NCI-H524 treated with DMSO at 0.1 percent for 48 hours (cell line): Measurements from ENCODE around the gene TRAPPC4.

Experiments
- DNase-seq: peaks from one replicate; lab custom pipeline; 2025; lab: John Stamatoyannopoulos, UW

TRAPPC4 gene

DNA sequence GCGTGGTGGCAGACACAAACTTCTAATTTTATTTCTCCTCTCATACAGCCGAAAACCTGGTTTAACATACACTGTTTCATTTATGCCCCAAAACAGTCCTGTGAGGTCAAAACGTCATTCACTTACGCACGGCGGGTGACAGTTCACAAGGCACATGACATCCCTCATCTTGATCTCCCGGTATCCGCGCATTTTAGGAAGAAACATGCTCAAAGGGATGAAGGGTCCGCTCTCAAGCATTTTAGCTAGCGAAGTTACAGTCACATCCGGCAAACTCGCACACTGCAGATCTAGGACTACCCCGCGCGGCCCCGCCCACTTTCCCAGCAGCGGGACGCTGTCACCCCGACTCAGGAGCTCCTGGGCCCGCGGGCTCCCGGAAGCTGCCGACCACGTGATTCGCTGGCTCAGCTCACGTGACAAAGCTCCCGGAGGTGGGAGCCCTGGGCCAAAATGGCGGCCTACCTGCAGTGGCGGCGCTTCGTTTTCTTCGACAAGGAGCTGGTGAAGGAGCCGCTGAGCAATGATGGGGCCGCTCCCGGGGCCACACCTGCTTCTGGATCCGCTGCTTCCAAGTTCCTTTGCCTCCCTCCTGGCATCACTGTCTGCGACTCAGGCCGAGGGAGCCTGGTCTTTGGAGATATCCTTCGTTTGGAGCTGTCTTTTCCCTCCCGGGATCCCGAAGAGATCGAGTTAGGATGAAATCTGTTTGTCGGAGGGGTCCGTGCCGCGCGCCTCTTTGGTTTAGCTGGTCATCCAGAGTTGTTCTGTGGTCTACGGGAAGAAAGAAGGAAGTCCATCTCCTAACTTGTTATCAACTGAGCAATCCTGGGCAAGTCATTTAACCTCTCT, 49.0 kb downstream of the TRAPPC4 start, which contains the start of gene VPS11:
Gene VPS11, plus strand, starts transcription at position 448 of the 852 bp plus-strand sequence. Its CDS starts 6 bp downstream, at position 454.
- DNase-seq, result peak; percentile 89
